ENCODE results near the gene MCCC2. TPM values are rescaled to one million over a fixed set of nuclear protein-coding genes. Genes with fewer than 3 reads are reported as not detected.

Gene MCCC2
- total and polyA plus RNA-seq, 2 experiments from 2014 or later = 11.6 to 18.5 TPM

- no peaks in the 10 kb centered on the region for H3K79me2 ChIP-seq (ENCODE audit: insufficient read depth)
- no peaks in the 10 kb centered on the region for H4K20me1 ChIP-seq (ENCODE audit: insufficient read depth)
- no peak overlapping the region for H3K4me3 ChIP-seq
- no peak overlapping the region for H3K9ac ChIP-seq
- H3K27ac ChIP-seq = no peak overlapping the region
- DNase-seq = no peak
- H3K9me2 ChIP-seq (ENCODE audit: insufficient read depth) = no peaks in the 10 kb centered on the region
- 44 to 53% methylated on average over 3 of the region's 3 CpGs for WGBS, 2 experiments (ENCODE audit: low coverage in 1 of 2, low lambda C conversion rate in 2 of 2, missing lambda C conversion rate in 2 of 2)
- H3K36me3 ChIP-seq (ENCODE audit: low read depth) = no peaks in the 10 kb centered on the region
- in situ Hi-C loops (cut with MboI) = no loop called here
- TF ChIP-seq EZH2phosphoT487 (IDR thresholded peaks at IDR 0.05; ENCODE audit: insufficient read depth, low read depth) = no peak
- H3K4me1 ChIP-seq (ENCODE audit: insufficient read depth) = no peaks in the 10 kb centered on the region
- H3K27me3 ChIP-seq (replicated peaks; ENCODE audit: insufficient read depth) = peaks cover 31% of the 10 kb centered on the region
- no peak overlapping the region for H3K4me2 ChIP-seq (ENCODE audit: unreplicated experiment)
- H2AFZ ChIP-seq = no peak overlapping the region
- H3F3A ChIP-seq (ENCODE audit: insufficient read depth) = no peaks in the 10 kb centered on the region
- no peaks in the 10 kb centered on the region for H3K9me3 ChIP-seq (ENCODE audit: low read depth)
Measured at GRCh38 chr5:71706906-71707305, 119.8 kb downstream of the MCCC2 start.

Small RNAs within 50 kb of the gene (small RNA-seq; reads per million reads assigned to genes)
- not detected for gene HMGN1P12 (ENCODE audit: low read depth, low replicate concordance)

Other genes starting within 250 kb of the MCCC2 start
- 14.5 and 18.0 TPM in 2 replicates for gene BDP1, start 131.7 kb upstream of the MCCC2 start, total RNA-seq (2014; rRNA removed; shearing (Covaris generic))
- 11.1 and 14.3 TPM in 2 replicates for gene BDP1, start 131.7 kb upstream of the MCCC2 start, polyA plus RNA-seq (2016; fragmentation: Nextera tagmentation; extraction: Ambion mirVana)
- not detected in 2 replicates for gene CARTPT, start 131.9 kb downstream of the MCCC2 start, total RNA-seq (2014; rRNA removed; shearing (Covaris generic))
- gene CARTPT, start 131.9 kb downstream of the MCCC2 start, polyA plus RNA-seq (2016; fragmentation: Nextera tagmentation; extraction: Ambion mirVana) = not detected in 2 replicates

All from GM23248 (cell line).